Panc1 (cell line): ENCODE data around the gene KRT10. TPM values are rescaled to one million over a fixed set of nuclear protein-coding genes. Genes with fewer than 3 reads are reported as not detected.

Experiments used
- ATAC-seq: fragments of 200-7000 bp; cut with Tn5 transposase; 2 replicates; pipeline ENCODE4 v1.9.1; 2020; ENCODE audit warnings: mild to moderate bottlenecking, moderate library complexity
- BruUV-seq: library from RNA; stranded (reverse); fragments of 400-500 nt; replicated peaks from 2 replicates; lab custom pipeline; 2021; lab: Mats Ljungman, UMichigan
- CTCF ChIA-PET: fragments of 300-600 bp; sonication (Branson Sonifier 250); formaldehyde crosslinking; loops from one replicate; lab custom pipeline; 2022; ENCODE audit warnings: antibody characterized with exemption; lab: Charles Lee
- POLR2A ChIA-PET: fragments of 300-600 bp; sonication (Branson Sonifier 250); formaldehyde crosslinking; loops from one replicate; lab custom pipeline; 2022; ENCODE audit warnings: antibody characterized with exemption; lab: Charles Lee
- DNase-seq: peaks from one replicate; pipeline ENCODE4 v3.0.0-alpha.2; 2010; ENCODE audit warnings: low read depth, low spot score
- H3K27ac ChIP-seq: 2 replicates; pipeline ENCODE4 v1.5.1; 2011; ENCODE audit warnings: mild to moderate bottlenecking, low read length, inconsistent platforms
- H3K27me3 ChIP-seq: fragments of 200-500 bp; sonication (Bioruptor generic); 2 replicates; pipeline ENCODE4 v1.6.0; 2014; ENCODE audit warnings: low read length, inconsistent platforms; ENCODE audit not compliant: control insufficient read depth, insufficient read depth
- H3K36me3 ChIP-seq: fragments of 200-500 bp; sonication (Bioruptor generic); 2 replicates; pipeline ENCODE4 v1.5.1; 2014; ENCODE audit warnings: inconsistent platforms, mild to moderate bottlenecking, low read length, moderate library complexity; ENCODE audit not compliant: control insufficient read depth, insufficient read depth
- H3K4me1 ChIP-seq: 2 replicates; pipeline ENCODE4 v1.5.1; 2011; ENCODE audit warnings: inconsistent platforms, mild to moderate bottlenecking, low read length, moderate library complexity; ENCODE audit not compliant: control insufficient read depth, insufficient read depth
- H3K4me3 ChIP-seq, 2 experiments: 2 replicates each; pipeline ENCODE4 v1.5.1; 2011 to 2012; ENCODE audit warnings: low read depth in 2 of 2, low read length in 2 of 2, mild to moderate bottlenecking in 2 of 2, inconsistent platforms in 1 of 2, moderate library complexity in 1 of 2
- H3K9me3 ChIP-seq: fragments of 200-500 bp; sonication (Bioruptor generic); 2 replicates; pipeline ENCODE4 v1.5.1; 2014; ENCODE audit warnings: low read depth, mild to moderate bottlenecking, inconsistent platforms, low read length, moderate library complexity; ENCODE audit not compliant: control insufficient read depth, insufficient read depth
- CTCF ChIP-seq: fragments of 450-650 bp; IDR thresholded peaks from 2 replicates; pipeline ENCODE4 v1.5.1; 2017; ENCODE audit warnings: mild to moderate bottlenecking
- POLR2AphosphoS5 ChIP-seq: IDR thresholded peaks from 2 replicates; pipeline ENCODE4 v1.6.1; 2012; ENCODE audit warnings: mild to moderate bottlenecking, low read depth, low read length, moderate library complexity
- REST ChIP-seq, 2 experiments: IDR thresholded peaks; 2 replicates each; pipeline ENCODE4 v1.6.1; 2011 to 2012; ENCODE audit warnings: low read depth in 2 of 2, control low read depth in 1 of 2, low read length in 1 of 2, mild to moderate bottlenecking in 1 of 2, moderate library complexity in 1 of 2; ENCODE audit not compliant: insufficient read depth in 1 of 2
- SIN3A ChIP-seq: IDR thresholded peaks from 2 replicates; pipeline ENCODE4 v1.6.1; 2012; ENCODE audit warnings: low read depth, mild to moderate bottlenecking, low read length, moderate library complexity, borderline replicate concordance; ENCODE audit not compliant: insufficient read depth
- TCF7L2 ChIP-seq: IDR thresholded peaks from 2 replicates; pipeline ENCODE4 v1.6.1; 2011; ENCODE audit warnings: mild to moderate bottlenecking, low read depth, low read length, inconsistent platforms
- in situ Hi-C: cut with HindIII; loops from 2 replicates; pipeline ENCODE4 v1.10.0; 2016; ENCODE audit warnings: low sequenced_read_pairs, low pct_unique_long_range_greater_than_20kb
- intact Hi-C: fragments of 100-400 bp; cut with micrococcal nuclease; formaldehyde crosslinking; loops from one replicate; pipeline ENCODE4 v1.10.0; 2022; ENCODE audit not compliant: unreplicated experiment
- total RNA-seq: library from RNA; stranded (reverse); gene quantifications from one replicate; pipeline ENCODE4 v1.2.1, GENCODE V29; 2021; ENCODE audit not compliant: unreplicated experiment

KRT10 gene
- total RNA-seq, 1 experiment from 2014 or later: 70.8 TPM

- no peak for DNase-seq
- POLR2A ChIA-PET: no interaction called here
- H3K36me3 ChIP-seq: peaks cover 8% of the 10 kb centered on the region; the same call in 1 of the 2 replicates
These were observed 878 bp downstream of the KRT10 start for GRCh38 chr17:40821536-40821935.

GRCh38 chr17:40820228-40820838, 2.1 kb downstream of the KRT10 start:
- Histone ChIP-seq H3K4me3 (peak overlapping the region in 1 of 2 experiments; percentile 90; a peak in 2 of 4 replicates), H3K4me1 (peaks cover 16% of the 10 kb centered on the region; the same call in 1 of the 2 replicates), H3K27ac (peak overlapping the region; percentile 99), H3K36me3 (peaks cover 8% of the 10 kb centered on the region; the same call in 1 of the 2 replicates), H3K9me3 (no peaks in the 10 kb centered on the region), H3K27me3 (no peaks in the 10 kb centered on the region)
- ChIA-PET CTCF (no interaction called here), POLR2A (no interaction called here)
- TF ChIP-seq SIN3A: no peak
- TF ChIP-seq POLR2AphosphoS5: no peak
- TF ChIP-seq TCF7L2: no peak
- TF ChIP-seq REST (IDR thresholded peaks at IDR 0.05; ENCODE audit: insufficient read depth in 1 of 2, low read depth in 2 of 2, low read length in 1 of 2): no peak
- no peak for TF ChIP-seq CTCF
- no peak for ATAC-seq
- no peak for DNase-seq
- BruUV-seq: no TSS peak
- intact Hi-C loops: no loop called here
- in situ Hi-C loops: no loop called here

More at GRCh38 chr17:40821536-40821935, 878 bp downstream of the KRT10 start:
- ATAC-seq: no peak
- H3K27me3 ChIP-seq: no peaks in the 10 kb centered on the region
- TF ChIP-seq POLR2AphosphoS5 (no peak), CTCF (no peak), REST (IDR thresholded peaks at IDR 0.05; ENCODE audit: insufficient read depth in 1 of 2, low read depth in 2 of 2, low read length in 1 of 2) (no peak), SIN3A (no peak), TCF7L2 (no peak)
- no peak overlapping the region for H3K27ac ChIP-seq
- H3K4me3 ChIP-seq: no peak overlapping the region
- in situ Hi-C loops (no loop called here), intact Hi-C loops (no loop called here)
- no peaks in the 10 kb centered on the region for H3K9me3 ChIP-seq
- BruUV-seq: no TSS peak
- H3K4me1 ChIP-seq: peaks cover 16% of the 10 kb centered on the region; the same call in 1 of the 2 replicates
- CTCF ChIA-PET: no interaction called here
